NCI-H2081 treated with DMSO at 0.1 percent for 48 hours (cell line): ENCODE measurements around the gene PLB1.
"Not testable (repeated sequence)": the region's sequence is repeated elsewhere in the genome, so short reads cannot be mapped to it uniquely, and the experiment has no call there.

Experiments
- DNase-seq: peaks from one replicate; lab custom pipeline; 2025; lab: John Stamatoyannopoulos, UW

PLB1 gene

DNA sequence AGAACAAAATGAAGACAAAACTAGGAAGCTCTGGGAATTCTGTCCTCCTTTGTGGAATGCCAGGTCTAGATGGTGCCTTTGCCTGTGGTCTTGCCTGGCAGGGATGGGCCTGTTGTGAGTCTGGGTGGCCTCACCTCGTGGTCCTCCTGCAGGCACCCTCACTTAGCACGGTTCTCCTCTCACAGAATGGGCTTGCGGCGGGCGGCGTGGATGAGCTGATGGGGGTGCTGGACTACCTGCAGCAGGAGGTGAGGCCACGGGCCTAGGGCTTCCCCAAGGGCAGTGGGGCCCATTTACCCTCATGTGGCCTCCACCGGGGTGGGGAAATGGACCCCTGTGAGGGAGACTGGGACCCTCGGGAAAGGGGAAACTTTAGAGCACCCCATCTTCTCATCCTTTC is 42.3 kb downstream of the PLB1 start:
- no peak for DNase-seq

DNA sequence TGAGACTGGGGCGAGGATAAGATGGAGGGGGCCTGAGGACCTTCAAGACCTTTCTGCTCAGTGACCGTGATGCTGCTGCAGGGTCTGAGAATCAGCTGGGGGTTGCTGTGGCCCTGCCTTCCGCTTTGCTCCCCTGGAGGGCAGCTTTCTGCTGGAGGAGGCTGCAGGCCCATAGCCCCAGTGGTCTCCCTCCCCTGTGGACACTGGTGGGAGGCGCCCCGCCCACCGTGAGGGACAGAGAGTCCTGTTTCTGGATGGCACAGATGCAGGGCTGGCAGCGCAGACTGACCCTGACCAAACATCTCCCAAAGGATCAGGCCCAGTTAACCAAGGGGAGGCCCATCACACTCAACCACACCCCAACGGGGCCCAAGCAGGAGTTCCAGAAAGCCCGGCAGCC is 42.8 kb downstream of the PLB1 start:
- DNase-seq = no peak

DNA sequence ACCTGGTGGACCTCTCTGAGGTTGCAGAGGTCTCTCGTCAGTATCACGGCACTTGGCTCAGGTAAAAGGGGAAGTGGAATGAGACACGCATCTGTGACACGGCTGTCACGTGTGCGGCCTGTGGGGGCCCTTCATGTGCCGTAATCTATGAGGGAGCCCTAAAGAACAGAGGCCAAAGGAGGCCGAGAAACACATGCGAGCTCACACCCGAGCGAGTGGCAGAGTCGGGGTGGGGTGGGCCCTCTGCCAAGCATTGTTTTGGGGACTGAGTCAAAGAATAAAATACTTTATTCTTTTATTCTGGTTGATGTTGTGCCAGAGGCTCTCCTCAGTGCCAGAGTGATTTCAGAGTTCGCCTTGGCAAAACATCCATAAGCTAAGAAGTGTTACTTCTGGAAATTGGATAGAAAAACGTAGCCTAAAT is 43.3 kb downstream of the PLB1 start:
- DNase-seq = no peak

DNA sequence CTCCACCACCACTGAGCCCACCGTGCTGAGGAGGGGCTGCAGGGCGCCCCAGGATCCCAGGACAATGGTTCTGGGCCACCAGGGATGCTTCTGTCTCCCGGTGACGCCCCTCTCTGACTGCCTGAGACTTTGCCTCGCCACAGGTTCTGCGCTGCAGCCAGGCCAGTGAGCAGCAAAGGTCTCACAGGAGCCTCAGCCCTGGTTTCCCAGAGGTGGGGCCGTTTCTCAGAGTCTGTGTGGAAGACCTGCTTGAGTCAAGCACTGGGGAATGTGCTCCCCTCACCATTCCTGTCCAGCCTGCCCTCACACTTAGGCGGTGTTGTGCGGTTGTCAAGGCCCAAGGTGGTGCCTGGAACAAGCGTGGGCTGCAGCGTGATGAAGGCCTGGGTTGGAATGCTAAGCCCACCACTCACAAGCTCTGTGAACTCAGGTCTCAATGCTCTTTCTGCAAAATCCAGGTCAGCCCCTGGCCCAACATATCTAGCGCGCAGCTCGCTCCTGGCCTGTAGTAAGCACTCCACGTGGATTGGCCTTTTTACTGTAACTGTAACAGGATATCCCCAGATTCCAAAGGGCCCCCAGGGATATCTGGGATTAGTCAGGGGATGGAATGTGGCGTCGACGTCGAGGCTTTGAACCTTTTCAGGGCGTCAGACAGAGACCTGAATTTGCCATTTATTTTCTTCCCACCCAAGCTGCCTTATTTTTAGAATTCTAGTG is 47.6 kb downstream of the PLB1 start:
- no peak for DNase-seq

DNA sequence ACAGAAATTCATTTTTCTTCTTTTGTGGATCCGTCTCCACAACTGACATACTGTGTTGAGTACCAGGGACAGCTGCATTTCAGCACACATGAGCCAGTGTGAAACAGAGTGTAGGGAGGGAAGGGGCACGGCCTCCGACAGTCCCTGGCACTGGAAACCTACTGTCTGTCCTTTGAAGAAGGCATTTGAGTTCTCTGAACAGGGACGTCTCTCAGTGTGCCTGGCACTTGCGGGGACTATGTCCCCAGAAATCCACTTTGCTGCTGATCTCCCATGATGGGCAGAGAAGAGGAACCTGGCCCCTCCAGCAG is 48.1 kb downstream of the PLB1 start:
- DNase-seq = no peak

DNA sequence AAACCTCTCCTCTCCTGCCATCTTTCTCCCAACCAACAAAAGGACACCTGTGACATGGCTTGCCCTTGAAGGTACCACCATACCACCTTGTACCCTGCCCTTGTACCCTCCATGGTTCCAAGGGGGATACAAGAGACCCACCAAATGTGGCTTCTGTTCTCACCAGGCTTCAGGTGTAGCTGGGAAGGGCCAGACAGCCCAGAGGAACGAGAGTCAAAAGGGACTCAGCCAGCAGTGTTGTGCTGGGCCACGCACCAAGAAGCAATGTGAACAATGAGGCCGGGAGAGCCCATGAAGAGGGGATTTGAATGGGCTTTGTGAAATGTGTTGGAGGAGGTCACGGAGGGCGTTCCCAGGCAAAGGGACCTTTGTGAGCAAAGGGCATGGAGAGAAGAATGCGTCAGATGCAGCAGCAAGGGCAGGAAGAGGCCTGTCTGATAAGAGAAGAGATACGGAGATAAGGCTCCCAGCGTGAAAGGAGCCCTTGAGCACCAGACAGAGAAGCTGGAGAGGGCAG is 48.6 kb downstream of the PLB1 start:
- DNase-seq = no peak

DNA sequence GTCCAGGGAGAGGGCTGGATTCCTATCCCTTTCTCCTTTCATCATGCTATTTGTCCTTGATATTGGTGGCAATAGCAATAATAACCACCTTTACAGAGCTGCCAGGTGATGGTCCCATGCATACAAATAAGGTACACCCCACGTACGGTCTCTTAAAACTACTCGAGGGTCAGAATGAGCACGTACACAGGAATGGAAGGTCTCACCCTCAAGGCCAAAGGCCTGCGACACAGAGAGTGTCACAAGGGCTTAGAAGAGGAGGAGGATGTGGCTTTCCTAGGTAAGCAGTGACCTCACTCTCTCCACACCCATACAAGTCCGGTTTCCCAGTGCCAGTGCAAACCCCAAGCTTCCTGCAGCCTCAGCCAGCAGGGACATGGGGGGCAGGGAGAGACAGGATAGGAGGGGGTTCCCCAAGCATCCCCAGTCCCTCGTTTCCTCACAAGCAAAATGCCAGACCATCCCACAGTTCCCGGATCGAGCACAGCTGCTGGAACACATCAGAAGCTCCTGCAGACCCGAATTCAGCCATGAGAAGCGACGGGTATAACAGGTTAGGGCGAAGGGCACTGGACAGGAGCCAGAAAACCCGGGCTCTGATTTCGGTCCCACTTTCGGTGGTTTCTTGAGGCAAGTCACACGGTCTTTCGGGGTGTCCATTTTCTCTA is 49.2 kb downstream of the PLB1 start:
- DNase-seq = no peak

DNA sequence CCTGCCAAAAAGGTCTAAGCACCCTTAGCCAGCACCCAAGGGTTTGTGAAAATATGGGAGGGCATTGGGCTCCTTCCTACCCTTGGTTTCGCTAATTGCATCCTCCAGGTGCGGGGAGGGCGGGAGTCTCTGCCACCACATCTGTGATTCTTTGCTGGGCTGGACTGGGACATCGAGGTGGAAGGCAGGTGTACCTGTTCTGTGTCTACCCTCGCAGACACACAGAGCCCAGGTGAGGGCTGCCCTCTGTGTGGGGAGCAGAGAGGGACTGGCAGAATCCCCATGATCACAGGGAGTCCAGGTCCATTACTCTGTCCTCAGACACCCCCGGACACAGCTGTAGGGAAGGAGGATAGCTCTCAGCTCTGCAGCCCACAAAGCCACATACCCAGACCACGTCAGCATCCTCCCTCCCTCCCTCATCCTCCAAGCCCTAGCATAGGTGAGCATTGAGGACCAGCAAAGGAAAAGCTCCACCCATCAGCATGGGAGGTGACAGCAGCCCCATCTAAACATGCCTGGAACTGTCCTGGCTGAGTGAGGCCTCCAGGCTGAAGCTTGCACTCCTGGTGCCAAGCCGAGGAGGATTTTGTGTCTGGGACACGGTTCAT is 49.8 kb downstream of the PLB1 start:
- DNase-seq = no peak

DNA sequence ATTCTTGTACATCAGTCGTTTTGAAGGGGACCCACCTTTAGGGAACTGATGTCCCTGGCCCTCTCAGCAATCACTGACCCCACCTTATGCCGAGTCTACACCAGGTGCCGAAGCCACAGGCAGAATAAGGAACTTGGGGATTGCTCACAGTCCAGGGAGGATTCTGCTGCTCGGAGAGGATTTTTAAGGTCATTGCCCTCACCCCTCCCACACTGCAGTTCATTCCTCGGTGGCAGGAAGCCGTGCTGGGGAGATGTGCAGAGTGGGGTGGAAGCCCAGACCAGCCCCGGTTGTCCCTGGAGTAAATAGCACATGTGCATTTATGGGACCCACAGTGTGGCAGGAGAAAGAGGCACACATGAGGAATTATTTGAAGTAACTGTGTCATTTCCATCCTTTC is 50.4 kb downstream of the PLB1 start:
- DNase-seq = no peak

DNA sequence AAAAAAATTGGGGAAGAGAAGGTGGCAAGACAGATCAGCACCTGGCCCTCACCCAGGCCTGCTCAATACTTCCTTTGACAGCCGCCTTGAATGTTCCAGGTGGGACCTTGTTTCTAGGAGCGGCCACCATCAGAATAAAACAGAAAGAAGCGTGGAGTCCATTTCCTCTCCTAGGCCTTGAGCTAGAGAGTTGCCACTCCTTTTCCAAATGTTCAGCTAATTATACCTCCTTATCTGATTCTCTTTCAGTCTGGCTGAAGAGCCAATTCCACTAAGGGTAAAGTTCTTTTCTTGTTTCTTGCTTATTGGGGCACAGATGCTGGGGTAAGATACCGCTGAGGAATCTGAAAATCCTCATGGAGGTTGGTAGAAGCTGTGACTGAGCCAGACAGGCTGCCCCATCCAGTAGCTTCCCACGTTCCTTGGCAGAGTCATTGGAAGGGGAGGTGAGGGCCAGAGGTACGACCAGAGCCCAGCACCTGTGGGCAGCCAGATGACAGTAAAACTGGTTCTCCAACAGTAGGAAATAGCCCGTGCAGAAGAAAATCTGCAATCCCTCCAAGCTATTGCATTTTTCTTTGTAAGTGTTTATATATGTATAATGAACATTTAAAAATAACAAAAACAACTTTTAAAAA is 51.5 kb downstream of the PLB1 start:
- no peak for DNase-seq

DNA sequence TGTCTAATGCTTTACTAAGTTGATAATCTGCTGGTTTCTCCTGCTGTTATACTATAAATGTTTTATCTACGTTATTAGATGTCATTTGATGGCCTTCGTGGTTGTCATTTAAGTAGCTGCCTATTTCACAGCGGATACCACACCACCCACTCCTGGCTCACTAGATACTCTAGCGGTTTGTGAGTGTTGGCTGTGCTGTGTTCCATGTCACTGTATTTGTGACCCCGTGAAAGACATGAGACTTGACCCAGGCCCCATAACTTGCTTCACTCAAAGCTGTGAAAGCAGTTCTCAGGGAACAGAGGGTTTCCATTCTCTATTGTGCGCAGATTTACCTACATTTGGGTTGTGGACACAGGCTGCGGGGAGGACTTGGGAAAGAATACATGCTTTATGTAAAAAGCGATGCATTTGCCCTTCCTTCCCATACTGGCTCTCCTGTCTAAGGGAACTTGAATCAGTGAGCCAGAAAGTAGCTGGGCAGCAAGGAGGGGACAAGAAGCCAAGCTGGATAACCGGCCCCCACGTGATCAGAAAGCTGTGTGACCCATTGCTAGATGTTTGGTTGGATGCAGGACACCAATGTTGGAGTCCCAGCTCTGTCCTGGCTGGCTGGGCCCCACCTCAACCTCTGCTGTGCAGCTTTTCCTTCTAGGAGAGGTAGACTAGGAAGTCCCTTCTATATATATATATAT is 52.2 kb downstream of the PLB1 start:
- DNase-seq = no peak

DNA sequence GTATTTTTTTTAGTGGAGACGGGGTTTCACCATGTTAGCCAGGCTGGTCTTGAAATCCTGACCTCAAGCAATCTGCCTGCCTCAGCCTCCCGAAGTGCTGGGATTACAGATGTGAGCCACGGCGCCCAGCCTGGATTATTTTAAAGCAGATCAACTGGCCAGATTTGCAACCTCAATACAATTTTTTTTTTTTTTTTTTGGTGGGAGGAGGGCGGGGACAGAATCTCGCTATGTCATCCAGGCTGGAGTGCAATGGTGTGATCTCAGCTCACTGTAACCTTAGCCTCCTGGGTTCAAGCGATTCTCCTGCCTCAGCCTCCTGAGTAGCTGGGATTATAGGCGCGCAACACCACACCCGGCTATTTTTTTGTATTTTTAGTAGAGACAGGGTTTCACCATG is 54.5 kb downstream of the PLB1 start:
- DNase-seq = not testable (repeated sequence)

DNA sequence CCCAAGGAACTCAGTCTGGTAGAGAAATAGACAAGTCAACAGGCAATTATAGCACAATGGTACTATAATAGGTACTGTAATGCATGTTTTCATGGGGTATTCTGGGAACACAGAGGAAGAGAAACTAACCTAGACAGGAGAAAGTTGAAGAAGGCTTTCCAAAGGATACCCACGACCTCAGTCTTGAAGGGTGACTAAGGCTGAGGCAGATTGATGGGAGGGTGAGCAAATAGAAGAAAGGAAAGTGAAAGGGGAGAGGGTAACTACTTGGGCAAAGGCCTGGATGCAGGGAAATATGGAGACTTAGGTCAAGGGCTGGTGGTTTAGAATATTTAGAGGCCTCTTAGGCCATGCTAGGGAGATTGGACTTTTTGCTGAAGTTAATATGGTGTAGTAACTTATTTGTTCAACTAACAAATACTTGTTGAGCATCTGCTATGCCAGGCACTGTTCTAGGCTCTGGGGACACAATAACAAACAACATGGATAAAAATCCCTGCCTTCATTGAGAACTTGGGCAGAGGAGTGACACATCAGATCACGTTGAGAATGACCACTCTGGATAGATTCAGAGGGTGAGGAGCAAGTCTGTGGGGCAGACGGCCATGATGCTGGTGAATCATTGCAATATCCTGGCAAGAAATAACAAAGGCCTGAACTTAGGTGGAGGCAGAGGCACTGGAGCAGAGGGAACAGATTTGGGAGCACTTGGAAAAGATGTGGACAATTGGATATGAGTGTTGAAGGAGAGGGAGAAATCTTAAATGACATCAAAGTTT is 56.4 kb downstream of the PLB1 start:
- no peak for DNase-seq

DNA sequence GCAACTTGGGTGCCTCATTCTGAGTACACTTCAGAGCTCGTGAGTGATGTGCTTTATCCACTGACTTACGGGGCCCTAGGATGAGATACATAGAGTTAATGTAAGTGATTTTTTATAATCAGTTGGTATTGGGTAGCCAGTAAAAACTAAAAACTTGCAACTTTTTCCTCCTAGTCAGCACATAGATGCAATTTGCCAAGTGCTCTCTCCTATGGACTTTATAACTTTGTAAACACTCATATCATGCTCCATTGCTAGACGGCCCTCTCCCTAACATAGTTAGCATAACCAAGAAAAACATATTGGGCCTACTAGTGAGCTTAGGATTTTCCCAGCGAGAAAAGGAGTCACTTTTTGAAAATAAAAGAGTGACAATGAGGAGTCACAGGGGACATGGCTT is 60.4 kb downstream of the PLB1 start:
- no peak for DNase-seq

DNA sequence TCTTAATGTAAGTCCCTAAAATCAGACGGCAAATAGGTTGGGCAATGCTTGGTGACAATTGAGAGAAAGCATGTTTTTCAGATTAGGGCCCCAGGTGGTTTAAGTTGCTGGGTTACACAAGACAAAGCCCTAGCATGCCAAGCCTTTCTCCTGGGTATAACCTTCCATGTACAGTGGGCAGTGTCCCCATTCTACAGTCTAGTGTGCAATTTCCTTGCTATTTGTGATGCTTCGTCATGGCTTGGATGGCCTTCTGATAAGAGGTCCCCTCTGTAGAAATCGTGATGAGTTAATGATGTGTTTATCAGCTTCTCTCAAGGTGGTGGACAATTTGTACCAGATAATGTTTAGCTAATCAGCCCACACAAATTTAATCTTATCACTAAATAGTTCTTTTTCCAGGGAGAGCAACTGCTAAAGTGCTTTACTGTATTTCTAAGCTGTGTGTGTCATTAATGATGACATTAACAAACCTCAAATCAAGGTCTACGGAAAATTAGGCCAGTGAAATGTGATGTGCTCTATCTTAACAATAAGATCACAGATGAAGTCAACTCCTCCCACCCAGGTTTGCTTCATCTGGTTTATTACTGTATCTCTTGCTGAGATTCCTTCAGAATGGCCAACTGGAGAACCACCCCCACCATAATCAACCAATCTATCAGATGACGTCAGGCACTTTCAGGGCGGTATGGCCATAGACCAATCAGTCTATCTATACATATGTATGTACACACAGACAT is 61.7 kb downstream of the PLB1 start:
- no peak for DNase-seq

DNA sequence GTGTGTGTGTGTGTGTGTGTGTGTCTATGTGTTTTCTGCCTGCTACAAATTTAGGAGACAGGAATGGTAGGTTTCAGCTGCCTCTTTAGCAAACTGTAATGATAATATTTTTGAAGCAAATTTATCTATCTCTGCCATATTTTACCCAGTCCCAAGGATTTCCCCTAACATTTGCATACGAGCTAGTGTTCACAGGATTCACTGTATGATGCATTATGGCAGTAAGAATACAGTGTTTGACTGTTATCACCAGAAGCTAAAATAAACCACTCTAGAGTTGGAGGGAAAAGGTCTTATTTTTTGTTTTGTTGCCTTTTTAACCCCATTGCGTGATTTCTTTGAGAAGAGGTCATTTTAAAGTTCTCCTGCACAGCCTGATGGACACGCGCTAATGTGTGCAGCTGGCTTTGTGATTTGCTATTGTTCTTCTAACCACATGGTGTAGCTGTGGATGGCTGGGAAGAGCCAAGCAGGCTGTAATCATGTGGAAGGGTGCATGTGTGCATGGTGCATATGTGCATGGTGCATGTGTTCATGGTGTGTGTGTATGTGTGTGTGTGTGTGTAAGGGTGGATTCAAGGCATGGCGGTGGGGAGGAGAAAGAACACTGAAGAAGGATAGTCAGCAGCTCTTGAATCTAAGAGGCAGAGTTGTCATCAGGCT is 62.4 kb downstream of the PLB1 start:
- DNase-seq = no peak

DNA sequence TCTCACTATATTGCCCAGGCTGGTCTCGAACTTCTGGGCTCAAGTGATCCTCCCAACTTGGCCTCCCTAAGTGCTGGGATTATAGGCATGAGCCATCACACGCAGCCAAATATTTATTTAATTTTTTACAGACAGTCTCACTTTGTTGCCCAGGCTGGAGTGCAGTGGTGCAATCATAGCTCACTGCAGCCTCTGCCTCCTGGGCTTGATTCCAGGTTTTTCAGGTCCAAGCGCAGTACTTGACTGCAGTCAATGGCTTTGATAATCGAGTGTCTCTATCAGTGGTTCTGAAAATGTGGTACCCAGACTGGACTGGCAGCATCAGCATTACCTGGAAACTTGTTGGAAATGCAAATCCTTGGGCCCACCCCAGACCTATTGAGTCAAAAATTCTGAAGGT is 63.1 kb downstream of the PLB1 start:
- DNase-seq = no peak

DNA sequence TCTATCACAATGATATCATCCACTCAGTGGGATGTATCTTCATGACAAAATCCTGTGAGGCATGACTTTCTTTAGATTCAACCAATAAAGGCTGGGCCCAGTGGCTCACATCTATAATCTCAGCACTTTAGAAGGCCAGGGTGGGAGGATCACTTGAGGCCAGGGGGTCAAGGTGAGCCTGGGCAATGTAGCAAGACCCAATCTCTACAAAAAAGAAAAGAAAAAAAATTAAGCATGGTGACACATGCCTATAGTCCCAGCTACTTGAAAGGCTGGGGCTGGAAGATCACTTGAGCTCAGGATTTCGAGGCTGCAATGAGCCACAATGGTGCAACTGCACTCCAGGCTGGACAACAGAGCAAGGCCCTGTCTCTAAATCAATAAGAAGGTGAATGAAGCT is 68.0 kb downstream of the PLB1 start:
- no peak for DNase-seq

DNA sequence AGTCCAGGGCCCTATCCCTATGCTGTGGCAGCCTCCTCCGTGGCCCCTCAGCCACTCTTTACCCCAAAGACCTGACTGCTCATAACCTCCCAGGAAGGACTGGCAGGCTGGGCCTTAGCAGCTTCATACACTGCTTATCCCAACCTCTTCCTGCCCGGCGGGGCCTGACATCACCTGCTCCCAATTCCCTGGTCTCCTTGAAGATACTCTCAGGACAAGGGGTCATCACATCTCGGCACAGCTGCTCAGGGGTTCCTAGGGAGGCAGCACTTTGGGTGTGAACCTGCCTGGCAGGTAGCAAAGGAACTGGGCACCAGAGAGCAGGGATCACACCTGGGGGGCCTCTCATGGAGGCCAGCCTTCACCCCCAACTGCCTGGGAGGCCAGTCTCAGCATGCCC is 68.5 kb downstream of the PLB1 start:
- DNase-seq = no peak

DNA sequence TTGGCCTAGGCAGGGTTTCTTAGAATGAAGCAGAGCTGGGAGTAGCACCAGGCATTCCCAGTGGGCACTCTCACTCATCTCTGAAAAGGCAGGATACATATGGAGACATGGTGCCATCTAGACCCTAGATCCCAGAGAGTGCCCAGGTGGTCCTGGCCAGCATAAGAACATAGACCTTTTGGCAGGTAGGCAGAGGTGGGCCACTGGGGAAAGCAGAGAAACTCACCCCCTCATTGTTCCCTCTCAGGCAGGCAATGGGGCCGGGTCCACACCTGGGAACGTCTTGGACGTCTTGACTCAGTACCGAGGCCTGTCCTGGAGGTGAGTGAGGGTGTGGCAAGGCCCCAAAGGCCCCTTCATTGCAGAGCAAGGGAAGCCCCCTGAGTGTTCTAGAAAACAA is 69.2 kb downstream of the PLB1 start:
- DNase-seq = no peak
